Central memory CD8-positive, alpha-beta T cell (primary cell): Measurements from ENCODE around the gene PBX3.

Experiments
- ATAC-seq: fragments of 150-1000 bp; cut with Tn5 transposase; replicated peaks from 2 replicates; pipeline ENCODE4 v1.10.0; 2022; ENCODE audit warnings: mild to moderate bottlenecking, moderate FRiP score, moderate number of reproducible peaks; ENCODE audit not compliant: poor library complexity, severe bottlenecking; ENCODE audit errors: extremely low read depth
- DNase-seq, 2 donors: peaks; one replicate each; pipeline ENCODE4 v3.0.0; 2021; ENCODE audit warnings: low spot score in 2 of 2
- H3K27ac Mint-ChIP-seq: one replicate; pipeline ENCODE4 v1.8.0; 2022; ENCODE audit warnings: low read depth, mild to moderate bottlenecking, moderate library complexity, mixed read lengths
- H3K27me3 Mint-ChIP-seq: one replicate; pipeline ENCODE4 v1.8.0; 2022; ENCODE audit warnings: mixed read lengths
- H3K36me3 Mint-ChIP-seq: one replicate; pipeline ENCODE4 v1.8.0; 2022; ENCODE audit warnings: mild to moderate bottlenecking, moderate library complexity, mixed read lengths; ENCODE audit not compliant: insufficient read depth
- H3K4me1 Mint-ChIP-seq: one replicate; pipeline ENCODE4 v1.8.0; 2022; ENCODE audit warnings: mixed read lengths
- H3K4me3 Mint-ChIP-seq: one replicate; pipeline ENCODE4 v1.8.0; 2022; ENCODE audit warnings: mild to moderate bottlenecking, moderate library complexity, mixed read lengths
- H3K9me3 Mint-ChIP-seq: one replicate; pipeline ENCODE4 v1.8.0; 2022; ENCODE audit warnings: mixed read lengths

PBX3 gene

DNA sequence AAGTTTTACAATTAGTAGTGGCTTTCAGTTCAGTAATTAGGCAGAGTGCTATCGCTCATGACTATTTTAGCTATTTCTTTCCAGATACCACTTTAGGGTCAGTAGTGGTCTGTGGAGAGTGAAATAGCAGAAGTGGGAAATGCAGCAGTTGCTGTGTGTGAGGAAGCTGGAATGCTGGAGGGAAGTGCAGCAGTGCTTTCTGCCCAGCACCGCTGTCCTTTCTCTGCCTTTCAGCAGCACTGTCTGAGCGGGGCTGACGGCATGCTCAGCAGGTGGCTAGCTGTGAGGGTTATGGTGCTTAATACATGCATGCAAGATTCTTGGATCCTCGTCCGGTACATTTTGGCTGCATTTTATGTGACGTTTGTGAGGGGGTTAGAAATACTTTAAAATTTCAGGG, 213.9 kb downstream of the PBX3 start:
- Mint-ChIP-seq H3K27ac (no peak overlapping the region), H3K36me3 (peaks cover 13% of the 10 kb centered on the region), H3K27me3 (no peaks in the 10 kb centered on the region), H3K4me3 (no peak overlapping the region), H3K4me1 (no peaks in the 10 kb centered on the region), H3K9me3 (no peaks in the 10 kb centered on the region)
- no peak for DNase-seq
- ATAC-seq, result no peak

GRCh38 chr9:125963932-125964331, 216.8 kb downstream of the PBX3 start:
- Mint-ChIP-seq H3K27me3 (no peaks in the 10 kb centered on the region), H3K4me3 (no peak overlapping the region), H3K27ac (no peak overlapping the region), H3K36me3 (peaks cover 21% of the 10 kb centered on the region), H3K9me3 (no peaks in the 10 kb centered on the region), H3K4me1 (no peaks in the 10 kb centered on the region)
- DNase-seq (no peak), ATAC-seq (no peak)

DNA sequence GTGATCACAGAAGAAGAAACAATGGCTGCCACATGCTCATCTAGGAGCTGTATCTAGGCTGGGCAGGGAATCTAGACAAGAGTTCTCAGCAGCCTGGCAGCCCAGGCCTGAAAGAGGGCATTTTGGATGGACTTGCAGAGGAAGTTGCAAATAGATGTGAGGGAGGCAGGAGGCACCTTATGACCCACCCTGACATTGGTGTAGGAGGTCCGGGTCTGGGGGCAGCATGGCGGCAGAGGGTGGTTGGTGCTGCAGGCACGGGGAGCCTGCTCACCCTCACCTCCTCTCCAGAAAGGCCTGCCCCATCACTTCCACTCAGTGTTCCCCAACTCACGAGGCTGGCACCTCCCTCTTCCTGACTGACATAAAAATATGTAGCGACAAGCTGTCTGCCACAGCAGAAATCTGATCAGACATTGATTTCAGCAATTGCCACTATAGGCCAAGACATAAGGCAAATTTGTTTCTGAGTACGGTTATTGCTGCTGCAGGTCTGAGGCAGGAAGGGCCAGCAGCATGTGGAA, 217.6 kb downstream of the PBX3 start:
- Mint-ChIP-seq H3K4me3 (no peak overlapping the region), H3K36me3 (peaks cover 21% of the 10 kb centered on the region), H3K27me3 (no peaks in the 10 kb centered on the region), H3K27ac (no peak overlapping the region), H3K9me3 (no peaks in the 10 kb centered on the region), H3K4me1 (no peaks in the 10 kb centered on the region)
- ATAC-seq (no peak), DNase-seq (no peak)

DNA sequence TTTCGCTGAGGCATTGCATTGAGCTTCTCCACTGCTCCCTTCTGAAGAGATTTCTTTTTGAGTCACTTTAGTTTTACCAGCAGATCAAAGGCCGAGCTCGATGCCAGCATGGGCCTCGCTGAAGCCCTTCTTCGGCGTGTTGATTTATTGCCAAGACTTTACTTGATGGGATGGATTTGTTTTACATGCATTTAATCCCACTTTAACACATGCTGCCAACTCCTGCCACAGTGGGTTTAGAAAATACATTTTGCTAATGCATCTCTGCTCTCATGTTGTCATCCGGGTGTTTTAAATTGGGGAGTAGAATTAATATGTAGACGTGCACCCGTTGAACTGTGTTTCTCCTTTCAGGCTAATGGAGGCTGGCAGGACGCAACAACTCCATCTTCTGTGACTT, 218.3 kb downstream of the PBX3 start:
- Mint-ChIP-seq H3K36me3 (peaks cover 21% of the 10 kb centered on the region), H3K4me1 (no peaks in the 10 kb centered on the region), H3K4me3 (no peak overlapping the region), H3K27me3 (no peaks in the 10 kb centered on the region), H3K27ac (no peak overlapping the region), H3K9me3 (no peaks in the 10 kb centered on the region)
- DNase-seq (no peak), ATAC-seq (no peak)

DNA sequence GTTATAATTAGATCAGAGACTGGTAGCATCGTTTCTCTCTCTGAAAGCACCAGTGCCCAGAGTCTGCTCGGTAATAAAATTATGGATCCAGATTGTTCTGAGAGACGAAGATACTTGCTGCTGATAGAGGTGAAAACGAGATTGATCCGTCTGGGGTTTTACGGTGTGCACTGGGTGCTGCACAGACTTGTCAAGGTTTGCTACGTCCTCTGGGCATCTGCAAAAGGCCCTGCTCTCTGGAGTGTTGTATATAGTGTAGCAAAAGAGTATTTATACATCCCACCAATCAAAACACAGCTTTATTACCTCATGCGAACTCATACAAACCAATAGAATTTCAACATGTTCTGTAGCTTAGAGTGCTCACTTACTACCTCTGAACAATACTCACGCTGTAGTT, 219.3 kb downstream of the PBX3 start:
- Mint-ChIP-seq H3K4me3 (no peak overlapping the region), H3K4me1 (no peaks in the 10 kb centered on the region), H3K36me3 (peaks cover 18% of the 10 kb centered on the region), H3K27ac (no peak overlapping the region), H3K27me3 (no peaks in the 10 kb centered on the region), H3K9me3 (no peaks in the 10 kb centered on the region)
- no peak for DNase-seq
- no peak for ATAC-seq

GRCh38 chr9:125966959-125967711, 220.0 kb downstream of the PBX3 start:
- DNase-seq (no peak), ATAC-seq (no peak)
- peaks cover 17% of the 10 kb centered on the region for H3K36me3 Mint-ChIP-seq
- H3K4me1 Mint-ChIP-seq, result no peaks in the 10 kb centered on the region
- H3K27me3 Mint-ChIP-seq, result no peaks in the 10 kb centered on the region
- peak overlapping the region; percentile 64 for H3K27ac Mint-ChIP-seq
- no peak overlapping the region for H3K4me3 Mint-ChIP-seq
- H3K9me3 Mint-ChIP-seq, result no peaks in the 10 kb centered on the region

DNA sequence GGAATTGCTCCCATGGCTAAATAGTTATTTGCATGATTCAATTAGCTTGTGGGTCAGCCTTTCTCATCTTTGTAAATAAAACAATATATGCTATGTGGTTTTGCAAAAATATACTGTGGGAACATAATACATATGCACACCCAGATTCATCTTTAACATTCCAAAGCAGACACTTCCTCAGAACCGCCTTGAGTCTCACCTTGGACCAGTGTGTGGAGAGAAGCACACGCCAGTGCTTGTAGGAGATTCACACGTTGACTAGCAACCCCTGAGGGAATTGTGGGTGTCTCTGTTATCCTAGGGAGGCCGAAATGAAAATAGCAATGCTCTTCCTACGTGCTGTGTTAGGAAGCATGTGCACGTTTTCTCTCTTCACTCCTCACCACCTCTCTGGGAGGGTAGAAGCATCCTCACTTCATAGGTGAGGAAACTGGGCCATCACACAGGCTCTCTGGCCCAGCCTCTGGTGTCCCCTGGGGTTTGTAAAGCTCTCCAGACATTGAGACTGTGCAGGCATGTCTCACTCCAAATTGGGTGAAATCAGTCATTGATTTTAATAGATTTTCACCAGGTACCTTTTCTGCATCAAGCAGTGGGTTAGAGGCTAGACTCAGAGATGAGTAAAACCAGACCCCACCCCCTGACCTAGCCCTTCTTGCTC, 221.7 kb downstream of the PBX3 start:
- no peak for DNase-seq
- Mint-ChIP-seq H3K27ac (no peak overlapping the region), H3K9me3 (no peaks in the 10 kb centered on the region), H3K4me3 (no peak overlapping the region), H3K4me1 (no peaks in the 10 kb centered on the region), H3K27me3 (no peaks in the 10 kb centered on the region), H3K36me3 (peaks cover 8% of the 10 kb centered on the region)
- no peak for ATAC-seq

- no peak overlapping the region for H3K4me3 Mint-ChIP-seq
- ATAC-seq (no peak), DNase-seq (no peak)
- H3K36me3 Mint-ChIP-seq, result peaks cover 8% of the 10 kb centered on the region
- H3K9me3 Mint-ChIP-seq, result no peaks in the 10 kb centered on the region
- no peak overlapping the region for H3K27ac Mint-ChIP-seq
- H3K4me1 Mint-ChIP-seq, result no peaks in the 10 kb centered on the region
- no peaks in the 10 kb centered on the region for H3K27me3 Mint-ChIP-seq
Observed at GRCh38 chr9:125969462-125969861, 222.3 kb downstream of the PBX3 start.

DNA sequence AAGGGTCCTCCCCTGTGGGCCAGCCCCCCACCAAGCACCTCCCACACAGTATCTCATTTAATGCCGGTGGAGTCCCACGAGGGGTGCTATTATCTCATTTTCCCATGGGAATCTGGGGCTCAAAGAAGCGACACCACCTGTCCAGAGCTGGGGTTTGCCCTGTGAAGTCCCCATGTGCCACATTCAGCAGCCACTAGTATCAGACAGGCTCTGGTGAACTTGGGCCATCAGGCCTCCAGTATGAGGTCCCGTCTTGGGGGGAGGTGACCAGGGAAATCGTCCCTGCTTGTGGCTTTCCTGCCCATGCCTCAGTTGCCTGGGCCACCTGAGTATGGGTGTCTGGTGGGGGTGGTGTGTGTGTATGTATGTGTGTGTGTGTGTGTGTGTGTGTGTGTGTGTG, 222.7 kb downstream of the PBX3 start:
- no peak for ATAC-seq
- H3K9me3 Mint-ChIP-seq, result no peaks in the 10 kb centered on the region
- H3K27ac Mint-ChIP-seq, result no peak overlapping the region

GRCh38 chr9:125970340-125970739, 223.2 kb downstream of the PBX3 start:
- no peak overlapping the region for H3K4me3 Mint-ChIP-seq
- H3K36me3 Mint-ChIP-seq, result peaks cover 8% of the 10 kb centered on the region
- H3K27ac Mint-ChIP-seq, result no peak overlapping the region
- H3K9me3 Mint-ChIP-seq, result no peaks in the 10 kb centered on the region
- no peaks in the 10 kb centered on the region for H3K4me1 Mint-ChIP-seq
- H3K27me3 Mint-ChIP-seq, result no peaks in the 10 kb centered on the region
- no peak for ATAC-seq
- no peak for DNase-seq

More for the DNA sequence above, 222.7 kb downstream of the PBX3 start:
- no peak for DNase-seq
- no peaks in the 10 kb centered on the region for H3K4me1 Mint-ChIP-seq
- H3K36me3 Mint-ChIP-seq, result peaks cover 8% of the 10 kb centered on the region
- no peaks in the 10 kb centered on the region for H3K27me3 Mint-ChIP-seq
- H3K4me3 Mint-ChIP-seq, result no peak overlapping the region

- Mint-ChIP-seq H3K27me3 (no peaks in the 10 kb centered on the region), H3K4me1 (no peaks in the 10 kb centered on the region), H3K9me3 (no peaks in the 10 kb centered on the region), H3K4me3 (no peak overlapping the region), H3K27ac (no peak overlapping the region), H3K36me3 (peaks cover 8% of the 10 kb centered on the region)
- ATAC-seq, result no peak
- DNase-seq, result no peak
Observed at GRCh38 chr9:125971050-125971449, 223.9 kb downstream of the PBX3 start.

DNA sequence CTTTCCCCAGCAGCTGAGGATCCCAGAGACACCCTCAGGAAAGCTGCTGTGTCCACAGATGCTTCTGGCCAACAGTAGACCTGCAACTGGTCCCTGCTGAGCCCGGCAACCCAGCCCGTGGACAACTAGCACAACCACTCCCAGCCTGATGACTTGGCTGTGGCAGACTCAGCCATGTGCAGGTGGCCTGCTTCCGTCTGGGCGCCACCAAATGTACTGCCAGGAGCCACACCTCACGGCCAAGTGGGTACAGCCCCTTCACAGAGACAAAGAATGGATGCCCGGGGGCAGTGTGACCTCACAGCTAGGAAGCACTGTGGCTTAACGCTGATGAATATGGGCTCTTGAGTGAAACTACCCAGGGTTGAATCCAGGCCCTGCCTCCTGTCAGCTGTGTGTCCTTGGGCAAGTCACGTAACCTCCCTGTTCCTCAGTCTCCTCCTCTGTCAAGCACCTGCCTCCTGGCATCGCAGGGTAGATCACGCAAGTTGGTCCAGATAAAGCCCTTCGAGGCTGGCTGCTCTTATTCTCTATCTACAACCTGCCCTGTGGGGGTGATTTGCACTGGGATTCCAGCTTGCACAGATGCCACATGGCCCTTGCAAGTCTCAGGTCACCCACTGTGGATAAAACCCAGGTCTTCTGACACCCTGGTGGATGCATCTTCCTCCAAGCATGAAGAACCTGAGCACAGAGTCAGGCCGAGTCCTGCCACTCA, 225.0 kb downstream of the PBX3 start:
- Mint-ChIP-seq H3K36me3 (peaks cover 8% of the 10 kb centered on the region), H3K27ac (no peak overlapping the region), H3K9me3 (no peaks in the 10 kb centered on the region), H3K27me3 (no peaks in the 10 kb centered on the region), H3K4me1 (no peaks in the 10 kb centered on the region), H3K4me3 (no peak overlapping the region)
- ATAC-seq (no peak), DNase-seq (no peak)

DNA sequence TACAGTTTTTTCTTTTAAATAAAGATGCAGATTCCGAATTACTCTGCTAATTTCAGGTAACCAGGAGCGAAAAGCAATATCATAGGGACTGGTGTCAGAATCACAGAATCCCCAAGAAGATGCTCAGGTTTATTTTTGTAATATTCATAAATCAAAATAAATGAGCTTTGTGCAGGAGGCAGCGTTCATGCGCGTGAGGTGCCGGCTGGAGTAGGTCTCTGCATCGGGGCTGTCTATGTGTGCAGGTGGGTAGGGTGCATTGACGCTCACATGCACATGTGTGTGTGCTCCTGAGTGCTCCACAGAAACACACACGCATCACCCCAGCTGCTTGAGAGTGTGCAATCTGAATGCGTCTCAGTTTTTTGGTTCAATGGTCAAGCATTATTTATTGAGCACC, 226.4 kb downstream of the PBX3 start:
- Mint-ChIP-seq H3K36me3 (no peaks in the 10 kb centered on the region), H3K27ac (no peak overlapping the region), H3K27me3 (no peaks in the 10 kb centered on the region), H3K4me1 (no peaks in the 10 kb centered on the region), H3K4me3 (no peak overlapping the region), H3K9me3 (no peaks in the 10 kb centered on the region)
- ATAC-seq, result no peak
- DNase-seq, result no peak
